ENCODE data around the gene EXOSC7. TPM values are rescaled to one million over a fixed set of nuclear protein-coding genes. Genes with fewer than 3 reads are reported as not detected.
"Not testable (repeated sequence)": the region's sequence is repeated elsewhere in the genome, so short reads cannot be mapped to it uniquely, and the experiment has no call there.

The EXOSC7 gene
- total RNA-seq, result 40.7 TPM

- peak; percentile 82 for DNase-seq
Observed at GRCh38 chr3:44976002-44976815, at the start of gene EXOSC7, which contains the start of gene ZDHHC3. Gene EXOSC7, plus strand, starts transcription at chr3:44976244. Its CDS starts 34 bp downstream, at chr3:44976278. Gene ZDHHC3, minus strand, starts transcription at chr3:44976174. Its CDS starts 16,738 bp downstream, at chr3:44959436.

- no peak for DNase-seq
Observed at GRCh38 chr3:44926921-44927320, 49.1 kb upstream of the EXOSC7 start.

- no peak for DNase-seq
Observed at GRCh38 chr3:44927371-44927770, 48.7 kb upstream of the EXOSC7 start.

- no peak for DNase-seq
Observed at GRCh38 chr3:44929782-44930181, 46.3 kb upstream of the EXOSC7 start.

GRCh38 chr3:44930911-44931310, 45.1 kb upstream of the EXOSC7 start:
- DNase-seq, result no peak

GRCh38 chr3:44931791-44932190, 44.3 kb upstream of the EXOSC7 start:
- DNase-seq, result no peak

GRCh38 chr3:44932271-44932670, 43.8 kb upstream of the EXOSC7 start:
- no peak for DNase-seq

GRCh38 chr3:44932986-44933944, 42.8 kb upstream of the EXOSC7 start:
- DNase-seq, result no peak

- DNase-seq, result no peak
Observed at GRCh38 chr3:44939581-44940036, 36.4 kb upstream of the EXOSC7 start.

- no peak for DNase-seq
Observed at GRCh38 chr3:44942202-44942921, 33.7 kb upstream of the EXOSC7 start.

GRCh38 chr3:44948239-44948638, 27.8 kb upstream of the EXOSC7 start:
- DNase-seq, result no peak

- DNase-seq, result not testable (repeated sequence)
Observed at GRCh38 chr3:44949770-44950169, 26.3 kb upstream of the EXOSC7 start.

GRCh38 chr3:44950275-44950734, 25.7 kb upstream of the EXOSC7 start:
- DNase-seq, result no peak

GRCh38 chr3:44952689-44953088, 23.4 kb upstream of the EXOSC7 start:
- no peak for DNase-seq

GRCh38 chr3:44954304-44954703, 21.7 kb upstream of the EXOSC7 start:
- DNase-seq, result no peak

- no peak for DNase-seq
Observed at GRCh38 chr3:44954962-44955361, 21.1 kb upstream of the EXOSC7 start.

GRCh38 chr3:44955917-44956316, 20.1 kb upstream of the EXOSC7 start:
- no peak for DNase-seq

- no peak for DNase-seq
Observed at GRCh38 chr3:44957986-44958385, 18.1 kb upstream of the EXOSC7 start.

- no peak for DNase-seq
Observed at GRCh38 chr3:44958386-44958785, 17.7 kb upstream of the EXOSC7 start.

GRCh38 chr3:44960387-44961026, 15.5 kb upstream of the EXOSC7 start:
- no peak for DNase-seq

GRCh38 chr3:44961888-44962287, 14.2 kb upstream of the EXOSC7 start:
- no peak for DNase-seq

All from skin of body (tissue), 2 donors.